HFF-Myc (cell line): ENCODE data around the gene CYP24A1.

Experiments
- DNase-seq: peaks from one replicate; pipeline ENCODE4 v3.0.0-alpha.2; 2011; ENCODE audit warnings: low read depth; ENCODE audit errors: extremely low read depth
- H3K4me3 ChIP-seq: replicated peaks from 2 replicates; pipeline ENCODE4 v1.5.1; 2011; ENCODE audit warnings: low read depth, mild to moderate bottlenecking, control low read depth, low read length
- TF ChIP-seq, protein P1 (sequence below): IDR thresholded peaks from 2 replicates; pipeline ENCODE4 v1.5.1; 2012; ENCODE audit warnings: mild to moderate bottlenecking, low read depth, low read length, control low read depth; ENCODE audit errors: missing control alignments

CYP24A1 gene

GRCh38 chr20:54111460-54111859, 62.3 kb downstream of the CYP24A1 start:
- TF ChIP-seq, protein P1, sequence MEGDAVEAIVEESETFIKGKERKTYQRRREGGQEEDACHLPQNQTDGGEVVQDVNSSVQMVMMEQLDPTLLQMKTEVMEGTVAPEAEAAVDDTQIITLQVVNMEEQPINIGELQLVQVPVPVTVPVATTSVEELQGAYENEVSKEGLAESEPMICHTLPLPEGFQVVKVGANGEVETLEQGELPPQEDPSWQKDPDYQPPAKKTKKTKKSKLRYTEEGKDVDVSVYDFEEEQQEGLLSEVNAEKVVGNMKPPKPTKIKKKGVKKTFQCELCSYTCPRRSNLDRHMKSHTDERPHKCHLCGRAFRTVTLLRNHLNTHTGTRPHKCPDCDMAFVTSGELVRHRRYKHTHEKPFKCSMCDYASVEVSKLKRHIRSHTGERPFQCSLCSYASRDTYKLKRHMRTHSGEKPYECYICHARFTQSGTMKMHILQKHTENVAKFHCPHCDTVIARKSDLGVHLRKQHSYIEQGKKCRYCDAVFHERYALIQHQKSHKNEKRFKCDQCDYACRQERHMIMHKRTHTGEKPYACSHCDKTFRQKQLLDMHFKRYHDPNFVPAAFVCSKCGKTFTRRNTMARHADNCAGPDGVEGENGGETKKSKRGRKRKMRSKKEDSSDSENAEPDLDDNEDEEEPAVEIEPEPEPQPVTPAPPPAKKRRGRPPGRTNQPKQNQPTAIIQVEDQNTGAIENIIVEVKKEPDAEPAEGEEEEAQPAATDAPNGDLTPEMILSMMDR = no peak
- no peak for DNase-seq
- H3K4me3 ChIP-seq = no peak overlapping the region

- no peak for DNase-seq
- TF ChIP-seq, protein P1 = no peak
- no peak overlapping the region for H3K4me3 ChIP-seq
Measured at GRCh38 chr20:54110457-54110856, 63.3 kb downstream of the CYP24A1 start.

DNA sequence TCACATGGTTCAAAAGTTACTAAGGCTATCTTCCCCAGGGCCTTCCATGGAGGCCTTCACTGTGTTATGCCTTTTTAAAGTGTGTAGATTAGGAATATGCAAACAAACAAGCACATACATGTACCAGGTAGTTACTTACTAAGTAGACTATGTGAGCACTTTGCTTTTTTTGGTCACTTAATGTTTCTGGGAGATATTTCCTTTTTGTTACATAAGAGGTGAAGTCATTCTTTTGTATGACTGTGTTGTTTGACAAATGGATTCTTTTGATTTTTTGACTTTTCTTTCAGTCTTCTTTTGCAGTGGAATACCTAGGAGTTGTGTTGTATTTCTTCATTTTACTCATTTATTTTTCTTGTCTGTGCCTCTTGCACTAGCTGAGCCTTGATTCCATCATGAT, 63.7 kb downstream of the CYP24A1 start:
- TF ChIP-seq, protein P1 = no peak
- DNase-seq = no peak
- no peak overlapping the region for H3K4me3 ChIP-seq

DNA sequence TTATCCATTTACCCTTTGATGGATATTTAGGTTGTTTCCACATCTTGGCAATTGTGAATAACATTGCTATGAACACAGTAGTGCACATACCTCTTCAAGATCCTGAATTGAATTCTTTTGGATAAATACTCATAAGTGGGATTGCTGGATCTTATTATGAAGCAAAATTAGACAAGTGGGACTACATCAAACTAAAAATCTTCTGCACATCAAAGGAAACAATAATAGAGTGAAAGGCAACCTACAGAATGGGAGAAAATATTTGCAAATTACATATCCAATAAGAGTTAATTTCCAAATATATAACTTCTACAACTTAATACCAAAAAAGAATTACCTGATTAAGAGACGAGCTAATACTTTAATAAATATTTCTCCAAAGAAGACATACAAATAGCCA, 65.0 kb downstream of the CYP24A1 start:
- TF ChIP-seq, protein P1 = no peak

GRCh38 chr20:54108326-54108642, 65.5 kb downstream of the CYP24A1 start:
- no peak overlapping the region for H3K4me3 ChIP-seq
- no peak for DNase-seq
- TF ChIP-seq, protein P1 = no peak

More for the DNA sequence above, 65.0 kb downstream of the CYP24A1 start:
- H3K4me3 ChIP-seq = no peak overlapping the region
- DNase-seq = no peak

GRCh38 chr20:54107600-54108325, 66.0 kb downstream of the CYP24A1 start:
- DNase-seq = no peak
- TF ChIP-seq, protein P1 = no peak
- no peak overlapping the region for H3K4me3 ChIP-seq

GRCh38 chr20:54107181-54107580, 66.6 kb downstream of the CYP24A1 start:
- TF ChIP-seq, protein P1 = no peak
- no peak for DNase-seq
- no peak overlapping the region for H3K4me3 ChIP-seq
